ENCODE results near the gene MBP. TPM values are rescaled to one million over a fixed set of nuclear protein-coding genes. Genes with fewer than 3 reads are reported as not detected.

Gene MBP
- total RNA-seq, 4 donors from 2014 or later: 28.6 to 55.0 (median 50.4) TPM

GRCh38 chr18:77008576-77009315 is 123.8 kb downstream of the MBP start:
- Histone ChIP-seq H3K4me1 (peaks cover 14 to 17% of the 10 kb centered on the region in 2 donors), H3K36me3 (no peaks in the 10 kb centered on the region), H3K27me3 (no peaks in the 10 kb centered on the region), H3K4me3 (no peak overlapping the region), H3K9me3 (no peaks in the 10 kb centered on the region), H3K27ac (no peak overlapping the region)
- no peak for DNase-seq
- in situ Hi-C loops (cut with MboI; ENCODE audit: low sequenced_read_pairs in 4 of 4): loop anchor here in 1 of 4 donors (10.0 kb wide), 1 partner anchor 46 kb away; no protein-coding TSS in a partner anchor
- no peak for ATAC-seq
- intact Hi-C loops (cut with DNase I; ENCODE audit: low total_unique reads): no loop called here
- TF ChIP-seq POLR2A (IDR thresholded peaks at IDR 0.05): no peak
- TF ChIP-seq CTCF (IDR thresholded peaks at IDR 0.05 in 4 of 5, conservative IDR thresholded peaks at IDR 0.05 in 1 of 5): no peak

- Histone ChIP-seq H3K4me3 (no peak overlapping the region), H3K27me3 (no peaks in the 10 kb centered on the region), H3K4me1 (peaks cover 8 to 11% of the 10 kb centered on the region in 2 donors), H3K9me3 (no peaks in the 10 kb centered on the region), H3K36me3 (no peaks in the 10 kb centered on the region), H3K27ac (no peak overlapping the region)
- DNase-seq: no peak
- no peak for ATAC-seq
- in situ Hi-C loops (cut with MboI; ENCODE audit: low sequenced_read_pairs in 4 of 4): loop anchor here in 1 of 4 donors (10.0 kb wide), 1 partner anchor 47 kb away; no protein-coding TSS in a partner anchor
- intact Hi-C loops (cut with DNase I; ENCODE audit: low total_unique reads): no loop called here
- TF ChIP-seq POLR2A (IDR thresholded peaks at IDR 0.05) (no peak), CTCF (IDR thresholded peaks at IDR 0.05 in 4 of 5, conservative IDR thresholded peaks at IDR 0.05 in 1 of 5) (no peak)
Measured at GRCh38 chr18:77008006-77008405, 124.6 kb downstream of the MBP start.

- TF ChIP-seq POLR2A (IDR thresholded peaks at IDR 0.05) (no peak), CTCF (IDR thresholded peaks at IDR 0.05 in 4 of 5, conservative IDR thresholded peaks at IDR 0.05 in 1 of 5) (no peak)
- Histone ChIP-seq H3K9me3 (no peaks in the 10 kb centered on the region), H3K36me3 (no peaks in the 10 kb centered on the region), H3K27ac (peak overlapping the region in 3 of 4 donors; percentile 21 to 52 (median 35)), H3K4me3 (no peak overlapping the region), H3K27me3 (no peaks in the 10 kb centered on the region), H3K4me1 (peaks cover 4% of the 10 kb centered on the region in 2 donors)
- DNase-seq: no peak
- no peak for ATAC-seq
- in situ Hi-C loops (cut with MboI; ENCODE audit: low sequenced_read_pairs in 4 of 4) (loop anchor here in 1 of 4 donors (10.0 kb wide), 1 partner anchor 48 kb away; no protein-coding TSS in a partner anchor), intact Hi-C loops (cut with DNase I; ENCODE audit: low total_unique reads) (no loop called here)
Measured at GRCh38 chr18:77007251-77007650, 125.3 kb downstream of the MBP start.

- DNase-seq (no peak), ATAC-seq (no peak)
- no peak for TF ChIP-seq CTCF (IDR thresholded peaks at IDR 0.05 in 4 of 5, conservative IDR thresholded peaks at IDR 0.05 in 1 of 5)
- peak in 1 of 2 donors; percentile 9 for TF ChIP-seq POLR2A (IDR thresholded peaks at IDR 0.05)
- in situ Hi-C loops (cut with MboI; ENCODE audit: low sequenced_read_pairs in 4 of 4): loop anchor here in 1 of 4 donors (10.0 kb wide), 1 partner anchor 48 kb away; no protein-coding TSS in a partner anchor
- no peak overlapping the region for H3K4me3 ChIP-seq
- no peaks in the 10 kb centered on the region for H3K36me3 ChIP-seq
- peaks cover 4 to 5% of the 10 kb centered on the region in 2 donors for H3K4me1 ChIP-seq
- H3K27ac ChIP-seq: peak overlapping the region in 3 of 4 donors; percentile 21 to 52 (median 35)
- no peaks in the 10 kb centered on the region for H3K9me3 ChIP-seq
- H3K27me3 ChIP-seq: no peaks in the 10 kb centered on the region
- intact Hi-C loops (cut with DNase I; ENCODE audit: low total_unique reads): no loop called here
Measured at GRCh38 chr18:77006305-77007175, 126.0 kb downstream of the MBP start.

Measured in gastrocnemius medialis (tissue), 4 donors.